ENCODE measurements around the gene SLC25A1. TPM values are rescaled to one million over a fixed set of nuclear protein-coding genes. Genes with fewer than 3 reads are reported as not detected.

SLC25A1 gene
- total and polyA plus RNA-seq, 7 experiments from 2014 or later: 19.3 to 66.5 (median 31.9) TPM

- Histone ChIP-seq H3K36me3 (ENCODE audit: control insufficient read depth in 2 of 3, insufficient read depth in 3 of 3, low read length in 3 of 3) (peaks cover 0 to 4% (median 0%) of the 10 kb centered on the region in 3 experiments), H3K27ac (ENCODE audit: low read depth, low read length) (no peak overlapping the region), H3K9me3 (ENCODE audit: control insufficient read depth in 2 of 3, low read length in 3 of 3) (no peaks in the 10 kb centered on the region), H3K4me1 (ENCODE audit: control insufficient read depth in 2 of 2, insufficient read depth in 2 of 2, low read length in 2 of 2) (no peaks in the 10 kb centered on the region), H3K27me3 (ENCODE audit: control insufficient read depth in 2 of 2, insufficient read depth in 2 of 2, low read length in 2 of 2) (peaks cover 0 to 8% of the 10 kb centered on the region in 2 donors), H3K4me3 (ENCODE audit: low read length) (no peak overlapping the region)
- CTCF ChIA-PET: no interaction called here
- intact Hi-C loops (cut with micrococcal nuclease): loop anchor here in 1 of 2 donors (10.0 kb wide), 2 partner anchors 446 to 966 kb away; partner anchors contain the start of genes RANBP1 and TRMT2A
- peaks cover 30 to 65% (median 34%) of the 10 kb centered on the region in 5 donors for H3K27me3 Mint-ChIP-seq
- peaks cover 0 to 10% (median 6%) of the 10 kb centered on the region in 5 donors for H3K36me3 Mint-ChIP-seq
- ATAC-seq (no peak), DNase-seq (no peak)
- POLR2A ChIA-PET: no interaction called here
- peaks cover 0 to 6% (median 5%) of the 10 kb centered on the region in 11 donors for H3K9me3 Mint-ChIP-seq
- peaks cover 12 to 31% (median 24%) of the 10 kb centered on the region in 7 donors for H3K4me1 Mint-ChIP-seq
- peak overlapping the region in 5 of 10 donors; percentile 34 to 72 (median 45) for H3K4me3 Mint-ChIP-seq
- H3K27ac Mint-ChIP-seq: no peak overlapping the region
These were observed 30.0 kb downstream of the SLC25A1 start for GRCh38 chr22:19148417-19149046.

- H3K4me3 Mint-ChIP-seq: peak overlapping the region in 4 of 10 donors; percentile 8 to 63 (median 30)
- peaks cover 24 to 56% (median 26%) of the 10 kb centered on the region in 5 donors for H3K27me3 Mint-ChIP-seq
These were observed 31.2 kb downstream of the SLC25A1 start for GRCh38 chr22:19147195-19147780.

DNA sequence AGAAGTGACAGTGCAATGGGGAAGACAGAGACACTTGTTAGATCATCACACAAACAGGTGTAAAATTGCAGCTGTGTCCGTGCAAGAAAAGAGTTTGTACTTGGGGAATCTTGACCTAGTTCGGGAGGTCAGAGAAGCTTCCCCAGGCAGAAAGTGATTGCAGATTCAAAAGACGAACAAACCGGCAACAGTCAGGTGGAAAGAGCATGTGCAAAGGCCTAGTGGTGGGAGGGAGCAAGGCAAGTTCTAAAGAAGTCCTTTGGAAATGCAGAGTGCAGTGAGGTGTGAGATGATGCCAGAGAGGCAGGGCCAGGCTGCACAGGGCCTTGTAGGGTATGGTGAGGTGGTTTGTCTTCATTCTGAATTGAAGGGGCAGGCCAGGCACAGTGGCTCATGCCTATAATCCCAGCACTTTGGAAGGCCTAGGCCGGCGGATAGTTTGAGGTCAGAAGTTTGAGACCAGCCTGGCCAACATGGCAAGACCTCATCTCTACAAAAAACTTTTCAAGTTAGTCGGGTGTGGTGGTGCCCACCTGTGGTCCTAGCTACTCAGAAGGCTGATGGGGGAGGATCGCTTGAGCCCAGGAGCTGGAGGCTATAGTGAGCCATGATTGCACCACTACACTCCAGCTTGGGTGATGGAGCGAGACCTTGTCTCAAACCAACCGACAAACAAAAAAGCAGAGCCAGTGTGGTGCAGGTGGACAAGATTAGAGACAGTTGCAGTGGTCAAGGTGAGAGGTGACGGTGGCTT is 32.1 kb downstream of the SLC25A1 start:
- Mint-ChIP-seq H3K27ac (peak overlapping the region in 2 of 9 donors; percentile 4 to 90), H3K27me3 (peaks cover 16 to 47% (median 17%) of the 10 kb centered on the region in 5 donors), H3K9me3 (no peaks in the 10 kb centered on the region), H3K36me3 (peaks cover 0 to 8% (median 2%) of the 10 kb centered on the region in 5 donors), H3K4me1 (peaks cover 15 to 32% (median 23%) of the 10 kb centered on the region in 7 donors), H3K4me3 (peak overlapping the region in 1 of 10 donors; percentile 50)
- Histone ChIP-seq H3K4me3 (ENCODE audit: low read length) (no peak overlapping the region), H3K4me1 (ENCODE audit: control insufficient read depth in 2 of 2, insufficient read depth in 2 of 2, low read length in 2 of 2) (no peaks in the 10 kb centered on the region), H3K9me3 (ENCODE audit: control insufficient read depth in 2 of 3, low read length in 3 of 3) (no peaks in the 10 kb centered on the region), H3K27me3 (ENCODE audit: control insufficient read depth in 2 of 2, insufficient read depth in 2 of 2, low read length in 2 of 2) (peaks cover 0 to 8% of the 10 kb centered on the region in 2 donors), H3K27ac (ENCODE audit: low read depth, low read length) (no peak overlapping the region), H3K36me3 (ENCODE audit: control insufficient read depth in 2 of 3, insufficient read depth in 3 of 3, low read length in 3 of 3) (peaks cover 0 to 16% (median 0%) of the 10 kb centered on the region in 3 experiments)
- intact Hi-C loops (cut with micrococcal nuclease): loop anchor here in 1 of 2 donors (10.0 kb wide), 2 partner anchors 448 to 968 kb away; partner anchors contain the start of genes RANBP1 and TRMT2A
- no peak for DNase-seq
- ChIA-PET POLR2A (no interaction called here), CTCF (interaction anchor here (0.8 kb wide), 1 partner anchor 483 kb away, joined by 3 read pairs; no protein-coding TSS in a partner anchor)
- ATAC-seq: no peak

More at GRCh38 chr22:19147195-19147780, 31.2 kb downstream of the SLC25A1 start:
- H3K4me1 ChIP-seq (ENCODE audit: control insufficient read depth in 2 of 2, insufficient read depth in 2 of 2, low read length in 2 of 2): no peaks in the 10 kb centered on the region
- Mint-ChIP-seq H3K27ac (no peak overlapping the region), H3K36me3 (peaks cover 0 to 10% (median 5%) of the 10 kb centered on the region in 5 donors), H3K4me1 (peaks cover 15 to 36% (median 28%) of the 10 kb centered on the region in 7 donors), H3K9me3 (peaks cover 0 to 6% (median 5%) of the 10 kb centered on the region in 11 donors)
- POLR2A ChIA-PET: interaction anchor here (0.5 kb wide), 1 partner anchor 80 kb away, joined by 4 read pairs; no protein-coding TSS in a partner anchor
- H3K9me3 ChIP-seq (ENCODE audit: control insufficient read depth in 2 of 3, low read length in 3 of 3): no peaks in the 10 kb centered on the region
- DNase-seq (no peak), ATAC-seq (no peak)
- H3K4me3 ChIP-seq (ENCODE audit: low read length): no peak overlapping the region
- H3K27me3 ChIP-seq (ENCODE audit: control insufficient read depth in 2 of 2, insufficient read depth in 2 of 2, low read length in 2 of 2): peaks cover 0 to 8% of the 10 kb centered on the region in 2 donors
- CTCF ChIA-PET: interaction anchor here (0.8 kb wide), 1 partner anchor 482 kb away, joined by 3 read pairs; no protein-coding TSS in a partner anchor
- H3K27ac ChIP-seq (ENCODE audit: low read depth, low read length): no peak overlapping the region
- intact Hi-C loops (cut with micrococcal nuclease): loop anchor here in 1 of 2 donors (10.0 kb wide), 2 partner anchors 448 to 968 kb away; partner anchors contain the start of genes RANBP1 and TRMT2A
- H3K36me3 ChIP-seq (ENCODE audit: control insufficient read depth in 2 of 3, insufficient read depth in 3 of 3, low read length in 3 of 3): peaks cover 0 to 9% (median 0%) of the 10 kb centered on the region in 3 experiments

DNA sequence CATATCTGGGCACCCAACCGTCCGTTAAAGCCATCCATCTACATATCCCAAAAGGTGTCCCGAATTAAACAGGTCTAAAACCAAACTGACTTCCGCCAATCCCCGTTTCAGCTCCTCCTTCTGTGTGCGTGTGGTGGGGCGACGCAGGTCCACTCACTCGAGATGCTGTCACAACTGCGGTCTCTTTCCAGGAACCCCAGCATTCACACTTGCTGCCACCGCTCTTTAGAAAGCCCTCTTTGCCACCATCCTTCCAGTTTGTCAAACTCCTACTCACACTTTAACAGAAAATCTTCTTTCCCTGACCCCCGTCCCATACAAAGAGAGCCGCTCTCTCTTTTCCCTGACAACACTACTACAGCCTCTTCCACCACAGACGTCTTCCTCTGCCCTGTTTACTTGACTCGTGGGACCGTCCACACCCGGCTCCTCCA is 34.6 kb downstream of the SLC25A1 start:
- Histone ChIP-seq H3K27me3 (ENCODE audit: control insufficient read depth in 2 of 2, insufficient read depth in 2 of 2, low read length in 2 of 2) (peaks cover 0 to 1% of the 10 kb centered on the region in 2 donors), H3K9me3 (ENCODE audit: control insufficient read depth in 2 of 3, low read length in 3 of 3) (no peaks in the 10 kb centered on the region), H3K4me3 (ENCODE audit: low read length) (peak overlapping the region; percentile 83), H3K4me1 (ENCODE audit: control insufficient read depth in 2 of 2, insufficient read depth in 2 of 2, low read length in 2 of 2) (no peaks in the 10 kb centered on the region), H3K36me3 (ENCODE audit: control insufficient read depth in 2 of 3, insufficient read depth in 3 of 3, low read length in 3 of 3) (peaks cover 0 to 40% (median 0%) of the 10 kb centered on the region in 3 experiments), H3K27ac (ENCODE audit: low read depth, low read length) (peak overlapping the region; percentile 93)
- ChIA-PET CTCF (interaction anchor here (1.7 to 1.8 kb wide), 2 partner anchors 32 to 38 kb away, joined by 6 to 9 read pairs; no protein-coding TSS in a partner anchor), POLR2A (interaction anchor here (0.9 to 2.1 kb wide), 8 partner anchors 21 to 1066 kb away, joined by 3 to 13 read pairs (median 4); partner anchors contain the start of genes DGCR2 and PEX26)
- no peaks in the 10 kb centered on the region for H3K9me3 Mint-ChIP-seq
- peak in 6 of 9 donors; percentile 8 to 40 (median 26) for DNase-seq
- peaks cover 0 to 12% (median 9%) of the 10 kb centered on the region in 5 donors for H3K36me3 Mint-ChIP-seq
- H3K27ac Mint-ChIP-seq: peak overlapping the region; percentile 91 to 99 (median 97)
- intact Hi-C loops (cut with micrococcal nuclease): loop anchor here (1.0 to 10.0 kb wide), 10 partner anchors 22 to 971 kb away; partner anchors contain the start of genes CDC45 (in 2 of the 2), DGCR2 (in 2 of the 2), SLC25A1 (in 2 of the 2) and UFD1 (in 2 of the 2)
- H3K4me3 Mint-ChIP-seq: peak overlapping the region; percentile 84 to 99 (median 98)
- H3K27me3 Mint-ChIP-seq: peaks cover 9 to 33% (median 11%) of the 10 kb centered on the region in 5 donors
- ATAC-seq: no peak
- peaks cover 8 to 32% (median 18%) of the 10 kb centered on the region in 7 donors for H3K4me1 Mint-ChIP-seq

GRCh38 chr22:19143212-19143611 is 35.3 kb downstream of the SLC25A1 start:
- no peaks in the 10 kb centered on the region for H3K4me1 ChIP-seq (ENCODE audit: control insufficient read depth in 2 of 2, insufficient read depth in 2 of 2, low read length in 2 of 2)
- peaks cover 4 to 48% (median 5%) of the 10 kb centered on the region in 3 experiments for H3K36me3 ChIP-seq (ENCODE audit: control insufficient read depth in 2 of 3, insufficient read depth in 3 of 3, low read length in 3 of 3)
- H3K27ac ChIP-seq (ENCODE audit: low read depth, low read length): peak overlapping the region; percentile 93
- Mint-ChIP-seq H3K4me1 (peaks cover 8 to 32% (median 18%) of the 10 kb centered on the region in 7 donors), H3K27ac (peak overlapping the region in 3 of 9 donors; percentile 8 to 97 (median 59)), H3K4me3 (peak overlapping the region; percentile 41 to 99 (median 98)), H3K36me3 (peaks cover 0 to 14% (median 9%) of the 10 kb centered on the region in 5 donors), H3K9me3 (no peaks in the 10 kb centered on the region), H3K27me3 (peaks cover 7 to 26% (median 10%) of the 10 kb centered on the region in 5 donors)
- ChIA-PET CTCF (interaction anchor here (0.7 to 1.8 kb wide), 3 partner anchors 21 to 37 kb away, joined by 4 to 9 read pairs (median 6); no protein-coding TSS in a partner anchor), POLR2A (interaction anchor here (1.0 to 2.1 kb wide), 3 partner anchors 28 to 35 kb away, joined by 3 to 5 read pairs (median 4); no protein-coding TSS in a partner anchor)
- no peak overlapping the region for H3K4me3 ChIP-seq (ENCODE audit: low read length)
- ATAC-seq: no peak
- H3K27me3 ChIP-seq (ENCODE audit: control insufficient read depth in 2 of 2, insufficient read depth in 2 of 2, low read length in 2 of 2): no peaks in the 10 kb centered on the region
- no peak for DNase-seq
- intact Hi-C loops (cut with micrococcal nuclease): loop anchor here in 1 of 2 donors (10.0 kb wide), 2 partner anchors 452 to 972 kb away; partner anchors contain the start of genes RANBP1 and TRMT2A
- H3K9me3 ChIP-seq (ENCODE audit: control insufficient read depth in 2 of 3, low read length in 3 of 3): no peaks in the 10 kb centered on the region
